GM06990 (cell line): ENCODE results near the gene TRIM68.

Experiments used
- DNase-seq: peaks from one replicate; pipeline ENCODE4 v3.0.0-alpha.2; 2011; ENCODE audit not compliant: insufficient read length; ENCODE audit errors: extremely low read depth
- H3K27me3 ChIP-seq: replicated peaks from 2 replicates; pipeline ENCODE4 v1.6.0; 2011; ENCODE audit warnings: low read length; ENCODE audit not compliant: control insufficient read depth, insufficient read depth
- H3K36me3 ChIP-seq: 2 replicates; pipeline ENCODE4 v1.5.1; 2011; ENCODE audit warnings: low read length; ENCODE audit not compliant: control insufficient read depth, insufficient read depth
- H3K4me3 ChIP-seq: replicated peaks from 2 replicates; pipeline ENCODE4 v1.5.1; 2011; ENCODE audit warnings: low read depth, mild to moderate bottlenecking, control low read depth, low read length
- CTCF ChIP-seq: IDR thresholded peaks from 2 replicates; pipeline ENCODE4 v1.5.1; 2011; ENCODE audit warnings: low read length, control low read depth, mild to moderate bottlenecking, inconsistent platforms; ENCODE audit not compliant: insufficient read depth, poor library complexity, severe bottlenecking

Gene TRIM68

DNA sequence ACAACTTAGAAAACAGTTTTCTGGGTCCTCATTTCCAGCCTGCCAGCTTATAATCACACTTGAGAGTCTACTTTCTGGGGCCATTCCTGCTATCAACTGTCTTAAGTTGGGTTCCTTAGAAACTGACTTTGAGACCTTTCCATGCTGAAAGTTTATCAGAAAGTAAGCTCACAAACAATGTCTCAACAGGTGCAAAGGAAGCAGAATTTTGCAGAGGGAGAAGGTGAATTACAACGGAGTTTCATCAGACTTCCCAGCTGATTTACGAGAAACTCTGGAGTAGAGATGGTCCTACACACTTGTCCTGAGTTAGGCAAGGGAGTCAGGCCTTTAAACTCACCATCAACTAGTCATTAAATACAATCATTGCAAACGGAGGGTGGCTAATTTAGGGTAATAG is 31.2 kb downstream of the TRIM68 start:
- no peak overlapping the region for H3K4me3 ChIP-seq
- no peak for DNase-seq
- no peak for TF ChIP-seq CTCF
- no peaks in the 10 kb centered on the region; the same call in 1 of the 2 replicates for H3K27me3 ChIP-seq
- no peaks in the 10 kb centered on the region for H3K36me3 ChIP-seq

GRCh38 chr11:4569075-4569474 is 39.0 kb downstream of the TRIM68 start:
- DNase-seq, result no peak
- Histone ChIP-seq H3K36me3 (no peaks in the 10 kb centered on the region), H3K4me3 (no peak overlapping the region), H3K27me3 (no peaks in the 10 kb centered on the region; the same call in none of the 2 replicates)
- TF ChIP-seq CTCF, result no peak

DNA sequence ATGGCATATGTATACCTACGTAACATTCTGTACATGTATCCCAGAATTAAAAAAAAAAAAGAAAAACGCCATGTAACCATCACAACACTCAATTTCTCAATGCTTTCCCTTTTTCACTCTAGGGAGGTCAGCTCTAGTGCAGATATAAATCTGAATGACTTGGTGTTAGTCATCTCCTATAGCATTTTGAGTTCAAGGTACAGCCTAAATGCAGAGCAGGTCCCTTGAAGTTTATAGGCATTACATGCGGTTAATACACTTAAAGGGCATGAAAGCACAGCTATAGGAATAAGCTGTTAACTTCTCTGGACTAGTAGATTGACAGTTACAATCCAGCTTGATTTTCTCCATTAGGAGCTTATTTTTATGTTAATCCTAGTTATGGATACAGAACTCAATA is 42.7 kb downstream of the TRIM68 start:
- Histone ChIP-seq H3K36me3 (no peaks in the 10 kb centered on the region), H3K4me3 (no peak overlapping the region), H3K27me3 (no peaks in the 10 kb centered on the region; the same call in none of the 2 replicates)
- TF ChIP-seq CTCF, result no peak
- DNase-seq, result no peak

- TF ChIP-seq CTCF, result no peak
- H3K36me3 ChIP-seq, result no peaks in the 10 kb centered on the region
- DNase-seq, result no peak
- H3K27me3 ChIP-seq, result no peaks in the 10 kb centered on the region
- H3K4me3 ChIP-seq, result no peak overlapping the region
Measured at GRCh38 chr11:4560467-4560866, 47.6 kb downstream of the TRIM68 start.

GRCh38 chr11:4559527-4560440 is 48.2 kb downstream of the TRIM68 start:
- no peaks in the 10 kb centered on the region for H3K36me3 ChIP-seq
- no peak overlapping the region for H3K4me3 ChIP-seq
- DNase-seq, result no peak
- no peaks in the 10 kb centered on the region for H3K27me3 ChIP-seq
- TF ChIP-seq CTCF, result no peak
